ENCODE data around the gene LRRC8D. TPM values are rescaled to one million over a fixed set of nuclear protein-coding genes. Genes with fewer than 3 reads are reported as not detected.
A peak's percentile ranks its signal among the peaks of the same experiment; 100 is the strongest.

The LRRC8D gene
- total RNA-seq, 1 experiment from 2014 or later: 43.3 TPM

- POLR2A ChIA-PET: no interaction called here
- Histone ChIP-seq H3K9me3 (ENCODE audit: control insufficient read depth, insufficient read depth, low read depth, low read length) (peaks cover 3% of the 10 kb centered on the region; the same call in 1 of the 2 replicates), H3K27ac (ENCODE audit: low read length) (no peak overlapping the region), H3K4me3 (ENCODE audit: low read depth in 2 of 2, low read length in 2 of 2) (no peak overlapping the region), H3K36me3 (ENCODE audit: control insufficient read depth, insufficient read depth, low read length) (no peaks in the 10 kb centered on the region; the same call in 1 of the 2 replicates), H3K4me1 (ENCODE audit: control insufficient read depth, insufficient read depth, low read length) (peaks cover 12% of the 10 kb centered on the region), H3K27me3 (ENCODE audit: control insufficient read depth, insufficient read depth, low read length) (no peaks in the 10 kb centered on the region)
- intact Hi-C loops (cut with micrococcal nuclease; ENCODE audit: unreplicated experiment): no loop called here
- ATAC-seq (peak; percentile 65), DNase-seq (ENCODE audit: low read depth, low spot score) (no peak)
- in situ Hi-C loops (cut with HindIII; ENCODE audit: low pct_unique_long_range_greater_than_20kb, low sequenced_read_pairs): no loop called here
- CTCF ChIA-PET: no interaction called here
- TF ChIP-seq CTCF (IDR thresholded peaks at IDR 0.05): no peak
- TF ChIP-seq REST (IDR thresholded peaks at IDR 0.05; ENCODE audit: insufficient read depth in 1 of 2, low read depth in 2 of 2, low read length in 1 of 2): no peak
- TF ChIP-seq POLR2AphosphoS5 (IDR thresholded peaks at IDR 0.05; ENCODE audit: low read depth, low read length): no peak
- TF ChIP-seq SIN3A (IDR thresholded peaks at IDR 0.05; ENCODE audit: borderline replicate concordance, insufficient read depth, low read depth, low read length): no peak
- TF ChIP-seq TCF7L2 (IDR thresholded peaks at IDR 0.05; ENCODE audit: low read depth, low read length): no peak
- BruUV-seq (replicated peaks): no TSS peak
These were observed 97.9 kb downstream of the LRRC8D start for GRCh38 chr1:89918794-89919155.

GRCh38 chr1:89919174-89919573 is 98.3 kb downstream of the LRRC8D start:
- H3K4me1 ChIP-seq (ENCODE audit: control insufficient read depth, insufficient read depth, low read length): peaks cover 12% of the 10 kb centered on the region
- in situ Hi-C loops (cut with HindIII; ENCODE audit: low pct_unique_long_range_greater_than_20kb, low sequenced_read_pairs): no loop called here
- peaks cover 3% of the 10 kb centered on the region; the same call in 1 of the 2 replicates for H3K9me3 ChIP-seq (ENCODE audit: control insufficient read depth, insufficient read depth, low read depth, low read length)
- ChIA-PET CTCF (no interaction called here), POLR2A (no interaction called here)
- DNase-seq (ENCODE audit: low read depth, low spot score) (no peak), ATAC-seq (peak; percentile 34; the same call in 1 of the 2 replicates)
- TF ChIP-seq REST (IDR thresholded peaks at IDR 0.05; ENCODE audit: insufficient read depth in 1 of 2, low read depth in 2 of 2, low read length in 1 of 2) (no peak), TCF7L2 (IDR thresholded peaks at IDR 0.05; ENCODE audit: low read depth, low read length) (no peak), CTCF (IDR thresholded peaks at IDR 0.05) (no peak), SIN3A (IDR thresholded peaks at IDR 0.05; ENCODE audit: borderline replicate concordance, insufficient read depth, low read depth, low read length) (no peak), POLR2AphosphoS5 (IDR thresholded peaks at IDR 0.05; ENCODE audit: low read depth, low read length) (no peak)
- H3K36me3 ChIP-seq (ENCODE audit: control insufficient read depth, insufficient read depth, low read length): no peaks in the 10 kb centered on the region; the same call in 1 of the 2 replicates
- H3K4me3 ChIP-seq (ENCODE audit: low read depth in 2 of 2, low read length in 2 of 2): no peak overlapping the region
- no peaks in the 10 kb centered on the region for H3K27me3 ChIP-seq (ENCODE audit: control insufficient read depth, insufficient read depth, low read length)
- H3K27ac ChIP-seq (ENCODE audit: low read length): no peak overlapping the region
- intact Hi-C loops (cut with micrococcal nuclease; ENCODE audit: unreplicated experiment): no loop called here
- no TSS peak for BruUV-seq (replicated peaks)

All from Panc1 (cell line).